RCC 7860 (cell line): ENCODE results near the gene CTBP1.

ENCODE experiments used
- DNase-seq: peaks from one replicate; pipeline ENCODE4 v3.0.0-alpha.2; 2015; ENCODE audit warnings: low spot score
- FAIRE-seq: peaks from 2 replicates; lab custom pipeline; 2012; peaks lifted over from hg19 to GRCh38; lab: Jason Lieb, UNC

Gene CTBP1

GRCh38 chr4:1164444-1164843 is 84.5 kb downstream of the CTBP1 start:
- DNase-seq (no peak), FAIRE-seq (no peak)

DNA sequence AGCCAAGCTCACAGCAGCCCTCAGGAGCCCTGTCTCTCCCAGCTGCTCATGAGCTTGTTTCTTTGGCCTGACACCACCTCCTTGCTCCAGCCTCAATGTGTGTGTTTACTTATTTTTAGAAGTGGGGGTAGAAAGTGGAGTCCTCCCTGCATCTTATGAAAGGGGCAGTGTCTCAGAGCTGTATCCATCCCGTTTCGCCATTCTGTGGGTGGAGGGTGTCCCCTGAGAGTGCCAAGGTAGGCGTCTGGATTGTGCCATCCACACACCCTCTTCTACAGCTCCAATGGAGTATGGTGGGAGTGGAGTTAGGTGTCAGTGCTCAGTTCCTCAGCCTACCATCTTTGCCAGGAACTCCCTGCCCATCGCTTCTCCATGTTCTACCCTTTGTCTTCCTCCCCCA is 84.9 kb downstream of the CTBP1 start:
- FAIRE-seq (no peak), DNase-seq (no peak)
